GM23248 (cell line): ENCODE measurements around the gene CABP5.
"Not testable (repeated sequence)": the region's sequence is repeated elsewhere in the genome, so short reads cannot be mapped to it uniquely, and the experiment has no call there.

ENCODE experiments used
- EZH2 ChIP-seq: fragments of 200-600 bp; sonication (generic); IDR thresholded peaks from 2 replicates; pipeline ENCODE4 v1.6.1; 2018; ENCODE audit warnings: antibody characterized with exemption, mild to moderate bottlenecking; ENCODE audit not compliant: insufficient read depth, poor library complexity, severe bottlenecking
- EZH2phosphoT487 ChIP-seq: fragments of 200-600 bp; sonication (generic); IDR thresholded peaks from 2 replicates; pipeline ENCODE4 v1.6.1; 2018; ENCODE audit warnings: antibody characterized with exemption, moderate library complexity, mild to moderate bottlenecking, low read depth; ENCODE audit not compliant: insufficient read depth

- TF ChIP-seq EZH2 = not testable (repeated sequence)
- 0 out of 2 replicates have a peak, but pooled peaks have one; percentile 57 for TF ChIP-seq EZH2phosphoT487
These were observed 47.3 kb upstream of the CABP5 start for GRCh38 chr19:48091111-48091718.
